ENCODE data around the gene COX6B1. TPM values are rescaled to one million over a fixed set of nuclear protein-coding genes. Genes with fewer than 3 reads are reported as not detected.

The COX6B1 gene
- total RNA-seq, 1 experiment from 2014 or later, result 496 TPM

GRCh38 chr19:35642798-35643254 is 5.3 kb upstream of the COX6B1 start:
- H3K9ac ChIP-seq (ENCODE audit: low read length), result peak overlapping the region; percentile 69
- peaks cover 10 to 49% of the 10 kb centered on the region in 2 experiments; a peak in 3 of 4 replicates for H3K4me1 ChIP-seq (ENCODE audit: control insufficient read depth in 1 of 2, insufficient read depth in 2 of 2, low read length in 2 of 2)
- POLR2A ChIA-PET, result interaction anchor here (1.4 to 2.0 kb wide), 2 partner anchors 105 to 134 kb away, joined by 4 to 6 read pairs; partner anchors contain the start of gene LIN37
- H4K20me1 ChIP-seq (ENCODE audit: insufficient read depth), result no peaks in the 10 kb centered on the region
- H3K27ac ChIP-seq (ENCODE audit: low read depth, low read length), result peak overlapping the region; percentile 85
- H2AFZ ChIP-seq (ENCODE audit: low read depth, low read length, poor library complexity, severe bottlenecking), result no peak overlapping the region
- no peaks in the 10 kb centered on the region for H3K27me3 ChIP-seq (ENCODE audit: insufficient read depth, low read length)
- peak overlapping the region; percentile 61 to 66 for H3K4me3 ChIP-seq (replicated peaks in 1 of 2; ENCODE audit: low read depth in 1 of 2, low read length in 2 of 2)
- BruUV-seq (replicated peaks), result no TSS peak
- CTCF ChIA-PET, result no interaction called here
- no peaks in the 10 kb centered on the region for H3K9me2 ChIP-seq (ENCODE audit: insufficient read depth)
- RAD21 ChIA-PET (ENCODE audit: low non-redundant PET in 1 of 2, low total read pairs in 2 of 2, uncharacterized antibody in 2 of 2, unreplicated experiment in 2 of 2), result no interaction called here
- H3K9me3 ChIP-seq (ENCODE audit: control insufficient read depth in 1 of 2, insufficient read depth in 1 of 2, low read depth in 1 of 2, low read length in 2 of 2), result no peaks in the 10 kb centered on the region
- H3K79me2 ChIP-seq (ENCODE audit: insufficient read depth, low read length), result no peaks in the 10 kb centered on the region
- peak overlapping the region; percentile 99 for H3K4me2 ChIP-seq (ENCODE audit: low read length)
- ATAC-seq, result no peak
- peaks cover 0 to under 1% of the 10 kb centered on the region in 2 experiments; a peak in 1 of 4 replicates for H3K36me3 ChIP-seq (ENCODE audit: control insufficient read depth in 1 of 2, insufficient read depth in 2 of 2, low read length in 2 of 2)
- intact Hi-C loops (cut with micrococcal nuclease), result no loop called here
- no peak for DNase-seq (ENCODE audit: low read depth, low spot score)
- TF ChIP-seq ELF1 (IDR thresholded peaks at IDR 0.05; ENCODE audit: borderline replicate concordance, low read depth) (no peak), ZNF274 (IDR thresholded peaks at IDR 0.05; ENCODE audit: low read depth, low read length) (no peak), CEBPB (IDR thresholded peaks at IDR 0.05; ENCODE audit: low read depth) (no peak), CBX3 (IDR thresholded peaks at IDR 0.05; ENCODE audit: low read depth) (no peak), FOSL1 (IDR thresholded peaks at IDR 0.05; ENCODE audit: low read depth) (no peak), ATF3 (IDR thresholded peaks at IDR 0.05) (no peak), TCF7L2 (IDR thresholded peaks at IDR 0.05; ENCODE audit: borderline replicate concordance, extremely low read depth, insufficient read depth, insufficient read length) (no peak), POLR2A (IDR thresholded peaks at IDR 0.05; ENCODE audit: borderline replicate concordance, extremely low read depth, insufficient read depth, insufficient read length) (no peak), POLR2AphosphoS5 (IDR thresholded peaks at IDR 0.05; ENCODE audit: low read depth, low read length) (no peak), ZBTB33 (IDR thresholded peaks at IDR 0.05; ENCODE audit: extremely low read depth, insufficient replicate concordance, low read length) (no peak), SP1 (IDR thresholded peaks at IDR 0.05; ENCODE audit: low read depth) (no peak), EZH2phosphoT487 (IDR thresholded peaks at IDR 0.05; ENCODE audit: borderline replicate concordance) (no peak), YY1 (IDR thresholded peaks at IDR 0.05; ENCODE audit: extremely low read depth, insufficient replicate concordance, low read depth, low read length) (no peak), RAD21 (IDR thresholded peaks at IDR 0.05; ENCODE audit: low read depth) (no peak), JUND (IDR thresholded peaks at IDR 0.05) (no peak), ZFX (IDR thresholded peaks at IDR 0.05) (no peak), CTCF (IDR thresholded peaks at IDR 0.05 in 2 of 3, conservative IDR thresholded peaks at IDR 0.05 in 1 of 3; ENCODE audit: borderline replicate concordance in 1 of 3, insufficient read depth in 1 of 3, low read depth in 2 of 3, low read length in 2 of 3) (no peak), EZH2 (IDR thresholded peaks at IDR 0.05) (no peak)
- TF ChIP-seq, protein P1, sequence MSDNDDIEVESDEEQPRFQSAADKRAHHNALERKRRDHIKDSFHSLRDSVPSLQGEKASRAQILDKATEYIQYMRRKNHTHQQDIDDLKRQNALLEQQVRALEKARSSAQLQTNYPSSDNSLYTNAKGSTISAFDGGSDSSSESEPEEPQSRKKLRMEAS (IDR thresholded peaks at IDR 0.05), result no peak
- TF ChIP-seq, protein P2, sequence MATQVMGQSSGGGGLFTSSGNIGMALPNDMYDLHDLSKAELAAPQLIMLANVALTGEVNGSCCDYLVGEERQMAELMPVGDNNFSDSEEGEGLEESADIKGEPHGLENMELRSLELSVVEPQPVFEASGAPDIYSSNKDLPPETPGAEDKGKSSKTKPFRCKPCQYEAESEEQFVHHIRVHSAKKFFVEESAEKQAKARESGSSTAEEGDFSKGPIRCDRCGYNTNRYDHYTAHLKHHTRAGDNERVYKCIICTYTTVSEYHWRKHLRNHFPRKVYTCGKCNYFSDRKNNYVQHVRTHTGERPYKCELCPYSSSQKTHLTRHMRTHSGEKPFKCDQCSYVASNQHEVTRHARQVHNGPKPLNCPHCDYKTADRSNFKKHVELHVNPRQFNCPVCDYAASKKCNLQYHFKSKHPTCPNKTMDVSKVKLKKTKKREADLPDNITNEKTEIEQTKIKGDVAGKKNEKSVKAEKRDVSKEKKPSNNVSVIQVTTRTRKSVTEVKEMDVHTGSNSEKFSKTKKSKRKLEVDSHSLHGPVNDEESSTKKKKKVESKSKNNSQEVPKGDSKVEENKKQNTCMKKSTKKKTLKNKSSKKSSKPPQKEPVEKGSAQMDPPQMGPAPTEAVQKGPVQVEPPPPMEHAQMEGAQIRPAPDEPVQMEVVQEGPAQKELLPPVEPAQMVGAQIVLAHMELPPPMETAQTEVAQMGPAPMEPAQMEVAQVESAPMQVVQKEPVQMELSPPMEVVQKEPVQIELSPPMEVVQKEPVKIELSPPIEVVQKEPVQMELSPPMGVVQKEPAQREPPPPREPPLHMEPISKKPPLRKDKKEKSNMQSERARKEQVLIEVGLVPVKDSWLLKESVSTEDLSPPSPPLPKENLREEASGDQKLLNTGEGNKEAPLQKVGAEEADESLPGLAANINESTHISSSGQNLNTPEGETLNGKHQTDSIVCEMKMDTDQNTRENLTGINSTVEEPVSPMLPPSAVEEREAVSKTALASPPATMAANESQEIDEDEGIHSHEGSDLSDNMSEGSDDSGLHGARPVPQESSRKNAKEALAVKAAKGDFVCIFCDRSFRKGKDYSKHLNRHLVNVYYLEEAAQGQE (IDR thresholded peaks at IDR 0.05; ENCODE audit: low read depth), result no peak

Measured in HCT116 (cell line).